BJ (cell line): ENCODE results near the gene C18orf32. TPM values are rescaled to one million over a fixed set of nuclear protein-coding genes. Genes with fewer than 3 reads are reported as not detected.

ENCODE experiments used
- CTCF ChIA-PET: fragments of 350-600 bp; formaldehyde crosslinking; extraction: SDS; loops from one replicate; lab custom pipeline; 2021; ENCODE audit warnings: antibody characterized with exemption, inconsistent platforms; lab: Yijun Ruan, JAX
- POLR2A ChIA-PET: fragments of 300-600 bp; sonication (Branson Sonifier 250); formaldehyde crosslinking; extraction: SDS; loops from one replicate; lab custom pipeline; 2021; ENCODE audit warnings: antibody characterized with exemption; lab: Charles Lee
- DNase-seq: peaks from one replicate; pipeline ENCODE4 v3.0.0-alpha.2; 2011; ENCODE audit warnings: low read depth
- H3K27me3 ChIP-seq: 2 replicates; pipeline ENCODE4 v1.6.0; 2011; ENCODE audit warnings: low read length; ENCODE audit not compliant: control insufficient read depth, insufficient read depth
- H3K36me3 ChIP-seq: 2 replicates; pipeline ENCODE4 v1.5.1; 2011; ENCODE audit warnings: low read length; ENCODE audit not compliant: control insufficient read depth, insufficient read depth
- H3K4me3 ChIP-seq: 2 replicates; pipeline ENCODE4 v1.5.1; 2011; ENCODE audit warnings: low read depth, mild to moderate bottlenecking, control low read depth, low read length
- polyA plus RNA-seq: library from polyadenylated mRNA; depleted of rRNA; stranded (reverse); fragments of >200 nt; gene quantifications from 2 replicates; pipeline ENCODE4 v1.2.3, GENCODE V29; 2011; rRNA removed
- small RNA-seq: library from RNA; depleted of rRNA; stranded (forward); fragments of <200 nt; gene quantifications from one replicate; pipeline ENCODE3, GENCODE V24; 2012; ENCODE audit warnings: low replicate concordance, low read depth; ENCODE audit not compliant: insufficient read length
- TF ChIP-seq, protein P1 (sequence below): IDR thresholded peaks from 2 replicates; pipeline ENCODE4 v1.5.1; 2011; ENCODE audit warnings: low read depth, mild to moderate bottlenecking, control low read depth, inconsistent platforms, low read length, moderate library complexity; ENCODE audit not compliant: insufficient read depth

Gene C18orf32
- polyA plus RNA-seq, 1 experiment: 9.4 TPM

DNA sequence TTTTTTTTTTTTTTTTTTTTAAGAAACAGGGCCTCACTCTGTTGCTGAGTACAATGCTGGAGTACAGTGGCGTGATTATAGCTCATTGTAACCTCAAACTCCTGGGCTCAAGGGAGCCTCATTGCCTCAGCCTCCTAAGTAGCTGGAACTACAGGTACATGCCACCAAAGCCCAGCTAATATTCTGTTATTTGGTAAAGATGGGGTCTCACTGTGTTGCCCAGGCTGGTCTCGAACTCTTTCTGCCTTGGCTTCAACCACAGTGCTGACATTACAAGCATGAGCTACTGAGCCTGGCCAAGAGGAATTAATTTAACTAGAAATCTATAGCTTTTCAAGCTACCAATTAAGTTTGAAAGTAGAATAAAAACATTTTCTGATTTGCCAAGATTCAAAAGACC lies 54.4 kb downstream of the C18orf32 start:
- TF ChIP-seq, protein P1, sequence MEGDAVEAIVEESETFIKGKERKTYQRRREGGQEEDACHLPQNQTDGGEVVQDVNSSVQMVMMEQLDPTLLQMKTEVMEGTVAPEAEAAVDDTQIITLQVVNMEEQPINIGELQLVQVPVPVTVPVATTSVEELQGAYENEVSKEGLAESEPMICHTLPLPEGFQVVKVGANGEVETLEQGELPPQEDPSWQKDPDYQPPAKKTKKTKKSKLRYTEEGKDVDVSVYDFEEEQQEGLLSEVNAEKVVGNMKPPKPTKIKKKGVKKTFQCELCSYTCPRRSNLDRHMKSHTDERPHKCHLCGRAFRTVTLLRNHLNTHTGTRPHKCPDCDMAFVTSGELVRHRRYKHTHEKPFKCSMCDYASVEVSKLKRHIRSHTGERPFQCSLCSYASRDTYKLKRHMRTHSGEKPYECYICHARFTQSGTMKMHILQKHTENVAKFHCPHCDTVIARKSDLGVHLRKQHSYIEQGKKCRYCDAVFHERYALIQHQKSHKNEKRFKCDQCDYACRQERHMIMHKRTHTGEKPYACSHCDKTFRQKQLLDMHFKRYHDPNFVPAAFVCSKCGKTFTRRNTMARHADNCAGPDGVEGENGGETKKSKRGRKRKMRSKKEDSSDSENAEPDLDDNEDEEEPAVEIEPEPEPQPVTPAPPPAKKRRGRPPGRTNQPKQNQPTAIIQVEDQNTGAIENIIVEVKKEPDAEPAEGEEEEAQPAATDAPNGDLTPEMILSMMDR: no peak
- no peak overlapping the region for H3K4me3 ChIP-seq
- no peak for DNase-seq
- no peaks in the 10 kb centered on the region; the same call in 1 of the 2 replicates for H3K36me3 ChIP-seq
- ChIA-PET CTCF (interaction anchor here (1.1 to 2.6 kb wide), 4 partner anchors 11 to 20 kb away, joined by 3 to 7 read pairs (median 4); no protein-coding TSS in a partner anchor), POLR2A (interaction anchor here (0.6 kb wide), 2 partner anchors 97 to 183 kb away, joined by 3 to 4 read pairs; no protein-coding TSS in a partner anchor)
- H3K27me3 ChIP-seq: no peaks in the 10 kb centered on the region

DNA sequence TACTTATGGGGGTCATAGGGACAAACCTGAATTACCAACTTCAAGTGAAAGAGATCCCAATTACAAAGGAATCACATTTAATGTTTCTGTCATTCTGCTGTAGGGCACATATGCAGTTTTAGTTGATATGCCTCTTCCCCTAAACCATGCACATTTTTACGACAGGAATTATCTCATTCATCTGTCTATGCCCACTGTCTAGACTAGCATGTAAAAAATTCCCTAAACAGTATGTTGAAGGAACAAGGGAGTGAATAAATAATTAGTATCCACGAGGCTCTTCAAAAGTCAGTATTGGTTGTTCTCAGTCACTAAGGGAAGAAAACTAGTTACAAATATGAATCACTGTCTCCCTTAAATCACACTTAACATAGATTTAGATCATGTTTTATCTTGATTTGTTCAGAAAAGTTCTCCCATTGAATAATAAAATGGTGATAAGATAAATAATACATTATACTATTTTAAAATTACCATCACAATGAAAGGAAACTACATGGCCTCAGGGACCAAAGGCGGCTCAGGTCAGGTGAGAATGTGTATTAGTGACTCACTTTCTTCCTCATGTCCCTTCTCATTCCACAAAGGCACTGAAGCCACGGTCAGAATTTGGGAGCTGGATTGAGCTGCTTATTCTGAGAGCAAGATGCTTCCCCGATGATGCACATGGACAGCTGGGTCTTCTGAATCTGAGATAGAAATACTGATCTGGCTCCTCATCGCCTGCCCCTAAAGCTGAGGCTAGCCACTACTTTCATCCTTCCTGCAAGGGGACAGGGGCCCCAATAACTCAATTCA lies 55.7 kb downstream of the C18orf32 start:
- Histone ChIP-seq H3K4me3 (no peak overlapping the region), H3K36me3 (no peaks in the 10 kb centered on the region; the same call in 1 of the 2 replicates), H3K27me3 (no peaks in the 10 kb centered on the region)
- DNase-seq: no peak
- ChIA-PET POLR2A (interaction anchor here (0.6 kb wide), 1 partner anchor 808 kb away, joined by 6 read pairs; no protein-coding TSS in a partner anchor), CTCF (interaction anchor here (1.3 to 2.6 kb wide), 2 partner anchors 16 kb away, joined by 4 to 7 read pairs; no protein-coding TSS in a partner anchor)
- TF ChIP-seq, protein P1: no peak

Small RNA genes within 50 kb of the gene (small RNA-seq; reads per million reads assigned to genes)
- not detected for gene SNORD58A
- gene SNORD58C: not detected

Other genes starting within 250 kb of the C18orf32 start
- gene DYM, start 26.6 kb downstream of the C18orf32 start, polyA plus RNA-seq: 50.8 and 73.0 TPM in 2 replicates
- gene RPL17, start 5.2 kb upstream of the C18orf32 start, polyA plus RNA-seq: 2,821 and 4,962 TPM in 2 replicates
- gene LIPG, start 74.8 kb upstream of the C18orf32 start, polyA plus RNA-seq: 0.25 and 0.42 TPM in 2 replicates